GM19328 (cell line): Measurements from ENCODE around the gene LRIG2.
"Not testable (repeated sequence)": the region's sequence is repeated elsewhere in the genome, so short reads cannot be mapped to it uniquely, and the experiment has no call there.

Experiments used
- ATAC-seq: cut with Tn5 transposase; IDR thresholded peaks from one replicate; pipeline ENCODE4 v1.9.1; 2021; ENCODE audit warnings: mild to moderate bottlenecking, moderate library complexity; ENCODE audit not compliant: unreplicated experiment

The LRIG2 gene, protein sequence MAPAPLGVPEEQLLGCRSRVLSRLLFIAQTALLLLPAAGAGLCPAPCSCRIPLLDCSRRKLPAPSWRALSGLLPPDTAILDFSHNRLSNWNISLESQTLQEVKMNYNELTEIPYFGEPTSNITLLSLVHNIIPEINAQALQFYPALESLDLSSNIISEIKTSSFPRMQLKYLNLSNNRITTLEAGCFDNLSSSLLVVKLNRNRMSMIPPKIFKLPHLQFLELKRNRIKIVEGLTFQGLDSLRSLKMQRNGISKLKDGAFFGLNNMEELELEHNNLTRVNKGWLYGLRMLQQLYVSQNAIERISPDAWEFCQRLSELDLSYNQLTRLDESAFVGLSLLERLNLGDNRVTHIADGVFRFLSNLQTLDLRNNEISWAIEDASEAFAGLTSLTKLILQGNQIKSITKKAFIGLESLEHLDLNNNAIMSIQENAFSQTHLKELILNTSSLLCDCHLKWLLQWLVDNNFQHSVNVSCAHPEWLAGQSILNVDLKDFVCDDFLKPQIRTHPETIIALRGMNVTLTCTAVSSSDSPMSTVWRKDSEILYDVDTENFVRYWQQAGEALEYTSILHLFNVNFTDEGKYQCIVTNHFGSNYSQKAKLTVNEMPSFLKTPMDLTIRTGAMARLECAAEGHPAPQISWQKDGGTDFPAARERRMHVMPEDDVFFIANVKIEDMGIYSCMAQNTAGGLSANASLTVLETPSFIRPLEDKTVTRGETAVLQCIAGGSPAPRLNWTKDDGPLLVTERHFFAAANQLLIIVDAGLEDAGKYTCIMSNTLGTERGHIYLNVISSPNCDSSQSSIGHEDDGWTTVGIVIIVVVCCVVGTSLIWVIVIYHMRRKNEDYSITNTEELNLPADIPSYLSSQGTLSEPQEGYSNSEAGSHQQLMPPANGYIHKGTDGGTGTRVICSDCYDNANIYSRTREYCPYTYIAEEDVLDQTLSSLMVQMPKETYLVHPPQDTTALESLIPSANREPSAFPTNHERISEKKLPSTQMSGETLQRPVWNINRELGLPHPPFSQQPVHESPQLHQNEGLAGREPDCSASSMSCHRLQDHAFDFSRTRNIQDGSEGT

DNA sequence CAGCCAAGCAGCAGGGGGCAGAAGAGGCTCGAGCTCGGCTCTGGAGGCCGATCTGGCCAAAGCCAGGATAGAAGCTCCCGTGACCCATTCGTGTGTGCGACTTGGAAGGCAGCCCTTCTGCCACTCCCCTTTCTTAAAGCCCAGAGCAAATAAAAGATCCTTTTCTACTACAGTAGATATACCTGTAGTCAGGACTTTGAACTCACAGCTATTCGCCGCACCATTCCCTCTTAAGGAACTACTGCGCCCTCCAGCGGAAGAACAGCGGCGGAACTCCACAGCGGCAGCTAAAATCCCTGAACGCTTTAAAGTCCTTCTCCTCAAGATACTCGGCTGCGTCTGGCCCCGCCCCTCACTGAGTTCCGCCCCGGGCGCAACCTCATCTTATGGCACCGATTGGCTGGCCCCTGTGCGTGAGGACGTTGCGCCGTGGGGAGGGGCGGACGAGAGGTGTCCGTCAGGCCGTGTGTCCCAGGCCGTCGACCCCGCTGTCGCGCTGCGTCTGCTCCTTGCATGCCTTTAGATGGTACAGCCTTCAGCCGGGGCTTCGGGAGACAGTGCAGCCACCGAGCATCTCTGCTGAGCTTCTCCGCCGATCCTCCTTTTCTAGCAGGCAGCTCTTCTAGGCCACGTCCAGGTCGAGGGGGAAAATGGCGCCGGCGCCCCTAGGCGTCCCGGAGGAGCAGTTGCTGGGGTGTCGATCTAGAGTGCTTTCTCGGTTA is at the start of gene LRIG2:
LRIG2 (plus strand) TSS at position 442 of the 722 bp plus-strand sequence; CDS start at position 651, 209 bp downstream.
- peak; percentile 96 for ATAC-seq

DNA sequence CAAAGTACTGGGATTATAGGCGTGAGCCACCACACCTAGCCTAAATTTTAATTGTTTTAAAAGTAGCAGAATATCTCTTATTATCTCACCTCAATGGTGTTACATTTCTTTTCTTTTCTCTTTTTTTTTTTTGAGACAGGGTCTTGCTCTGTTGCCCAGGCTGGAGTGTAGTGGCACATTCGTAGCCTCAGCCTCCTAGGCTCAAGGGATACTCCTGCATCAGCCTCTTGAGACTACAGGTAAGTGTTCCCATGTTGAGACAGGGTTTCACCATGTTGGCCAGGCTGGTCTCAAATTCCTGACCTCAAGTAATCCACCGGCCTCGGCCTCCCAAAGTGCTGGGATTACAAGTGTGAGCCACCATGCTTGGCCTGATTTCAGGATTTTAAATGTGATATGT is 49.7 kb upstream of the LRIG2 start:
- not testable (repeated sequence) for ATAC-seq

DNA sequence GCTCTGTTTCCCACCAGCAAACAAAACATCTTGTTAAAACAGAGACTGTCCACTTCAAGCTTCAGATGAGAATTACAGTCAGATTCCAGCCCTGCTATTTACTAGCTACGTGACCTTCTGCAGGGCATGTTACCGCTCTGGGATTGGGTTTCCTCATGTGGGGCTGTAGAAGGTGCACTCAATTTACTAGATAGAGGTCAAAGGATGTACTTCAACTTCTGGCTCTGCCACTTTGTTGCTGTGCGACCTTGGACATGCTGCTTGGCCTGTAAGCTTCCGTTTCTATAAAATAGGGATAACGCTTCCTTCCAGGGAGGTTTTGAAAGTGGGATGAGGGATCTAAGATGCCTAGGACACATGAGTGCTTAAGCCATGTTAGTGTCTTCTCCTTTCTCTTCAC is 46.0 kb upstream of the LRIG2 start:
- ATAC-seq: no peak

DNA sequence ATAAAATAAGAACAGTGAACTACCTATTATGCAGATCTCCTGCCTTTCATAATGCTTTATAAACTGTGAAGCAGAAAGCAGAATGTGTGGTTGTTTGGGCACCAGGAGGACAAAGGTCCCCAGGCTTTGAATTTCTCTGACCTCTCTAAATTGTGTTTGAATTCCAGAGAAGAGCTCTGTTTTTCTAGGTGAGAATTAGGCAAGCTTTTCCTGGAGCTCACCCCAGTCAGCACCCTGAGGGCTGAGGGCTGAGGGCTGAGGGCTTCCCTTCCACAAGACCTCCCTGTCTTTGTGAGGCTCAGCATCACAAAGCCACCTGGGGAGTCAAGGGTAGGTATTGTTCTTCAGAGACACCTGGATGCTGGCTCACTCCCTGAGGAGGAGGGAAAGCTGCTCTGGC is 45.5 kb upstream of the LRIG2 start:
- no peak for ATAC-seq

DNA sequence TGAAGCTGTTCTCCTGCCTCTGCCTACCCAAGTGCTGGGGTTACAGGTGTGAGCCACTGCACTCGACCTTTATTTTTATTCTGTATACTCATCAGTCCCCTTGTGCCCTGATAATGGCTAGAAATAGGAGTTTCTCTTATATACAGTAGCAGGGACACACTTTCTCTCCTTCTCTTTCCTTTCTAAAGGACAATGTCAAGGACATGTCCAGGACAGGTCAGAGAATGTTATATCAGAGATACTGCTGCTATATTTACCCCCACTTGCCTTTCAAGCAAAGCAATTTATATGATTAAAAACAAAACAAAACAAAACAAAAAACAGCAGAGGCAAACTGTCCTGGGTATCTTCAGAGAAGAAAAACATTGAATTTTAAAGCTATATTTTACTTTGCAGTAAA is 43.2 kb upstream of the LRIG2 start:
- no peak for ATAC-seq

DNA sequence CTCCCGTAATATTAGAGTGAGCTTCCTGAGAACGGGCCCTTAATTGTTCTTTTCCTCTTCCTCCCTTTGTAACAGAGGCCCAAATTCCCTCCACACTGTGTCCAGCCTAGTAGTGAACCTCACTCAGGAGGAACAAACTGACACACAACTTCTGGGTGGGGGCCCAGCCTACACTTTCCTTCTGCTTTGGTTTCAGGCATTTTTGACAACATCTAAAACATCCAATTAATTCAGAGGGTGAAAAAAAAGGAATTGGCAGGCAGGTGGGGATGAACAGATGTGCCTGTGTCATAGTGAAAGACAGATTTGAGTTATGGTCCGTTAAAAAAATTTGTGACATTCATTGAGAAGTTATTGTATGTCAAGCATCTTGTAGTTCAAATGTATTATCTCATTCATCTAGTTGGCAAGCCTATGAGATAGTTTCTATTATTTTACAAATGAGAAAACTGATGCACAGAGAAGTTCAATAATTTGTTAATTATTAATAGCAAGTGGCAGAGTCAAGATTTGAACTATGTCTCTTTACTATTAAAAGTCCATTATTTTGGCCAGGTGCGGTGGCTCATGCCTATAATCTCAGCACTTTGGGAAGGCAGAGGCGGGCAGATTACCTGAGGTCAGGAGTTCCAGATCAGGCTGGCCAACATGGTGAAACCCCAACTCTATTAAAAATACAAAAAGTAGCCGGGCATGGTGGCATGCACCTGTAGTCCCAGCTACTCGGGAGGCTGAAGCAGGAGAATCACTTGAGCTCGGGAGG is 41.6 kb upstream of the LRIG2 start:
- no peak for ATAC-seq

DNA sequence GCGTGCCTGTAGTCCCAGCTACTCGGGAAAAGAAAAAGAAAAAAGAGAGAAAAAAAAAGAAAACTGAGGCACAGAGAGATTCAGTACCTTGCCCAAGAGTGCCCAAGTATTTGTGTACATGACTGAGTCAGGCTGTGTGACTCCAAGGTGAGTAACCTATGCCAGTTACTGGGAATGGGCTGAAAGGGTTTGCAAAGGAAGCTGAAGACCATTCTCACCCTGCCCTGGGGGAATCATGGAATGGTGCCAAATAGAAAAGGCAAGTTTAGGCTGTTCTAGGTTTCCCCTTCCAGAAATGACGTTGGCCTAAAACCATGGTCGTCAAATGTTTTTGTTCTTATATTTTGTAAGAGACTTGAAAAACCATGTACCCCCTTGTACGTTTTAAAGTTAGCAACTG is 37.9 kb upstream of the LRIG2 start:
- no peak for ATAC-seq

DNA sequence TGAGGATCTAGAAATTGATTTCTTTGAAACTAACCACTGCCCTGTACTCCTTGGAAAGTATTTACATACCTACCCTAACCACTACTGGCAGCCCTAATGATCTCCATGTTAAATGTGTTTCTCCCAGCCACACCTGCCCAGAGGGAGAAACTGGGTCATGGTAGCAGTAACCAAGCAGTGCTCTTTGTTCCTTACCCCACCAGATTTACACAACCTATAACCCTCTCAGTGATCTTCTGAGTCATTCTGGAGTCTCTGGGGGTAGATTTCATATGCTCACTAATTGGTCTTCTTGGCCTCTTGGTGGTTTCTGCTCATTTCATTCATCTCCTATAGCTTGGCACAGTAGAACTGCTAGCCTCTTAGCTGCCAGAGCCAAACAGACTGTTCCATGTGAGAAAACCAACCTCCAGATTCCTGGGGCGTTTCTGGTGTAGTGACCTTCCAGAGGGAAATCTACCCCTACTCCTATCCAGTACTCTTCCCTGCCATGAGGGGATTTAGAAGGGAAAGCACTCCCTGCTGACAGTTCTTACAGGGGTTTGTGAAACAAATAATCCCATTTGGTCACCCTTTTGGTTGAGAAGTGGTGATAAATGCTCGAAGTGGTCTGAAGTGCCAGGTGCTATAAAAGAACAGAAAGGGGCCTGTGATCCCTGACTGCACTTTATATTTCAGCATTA is 36.2 kb upstream of the LRIG2 start:
- no peak for ATAC-seq

DNA sequence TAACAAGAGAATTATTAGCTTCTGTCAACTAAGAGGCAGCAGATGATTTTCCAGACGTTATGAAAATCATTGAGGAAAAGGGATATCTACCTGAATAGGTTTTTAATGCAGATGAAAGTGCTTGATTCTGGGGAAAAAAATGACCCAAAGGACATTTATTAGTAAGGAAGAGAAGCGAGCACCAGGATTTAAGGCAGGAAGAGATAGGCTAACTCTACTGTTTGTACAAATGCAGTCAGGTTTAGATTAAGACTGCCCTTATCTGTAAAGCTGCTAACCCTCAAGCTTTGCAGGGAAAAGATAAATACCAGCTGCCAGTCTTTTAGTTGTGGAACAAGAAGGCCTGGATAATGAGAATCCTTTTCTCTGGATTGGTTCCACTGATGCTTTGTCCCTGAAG is 33.0 kb upstream of the LRIG2 start:
- no peak for ATAC-seq

DNA sequence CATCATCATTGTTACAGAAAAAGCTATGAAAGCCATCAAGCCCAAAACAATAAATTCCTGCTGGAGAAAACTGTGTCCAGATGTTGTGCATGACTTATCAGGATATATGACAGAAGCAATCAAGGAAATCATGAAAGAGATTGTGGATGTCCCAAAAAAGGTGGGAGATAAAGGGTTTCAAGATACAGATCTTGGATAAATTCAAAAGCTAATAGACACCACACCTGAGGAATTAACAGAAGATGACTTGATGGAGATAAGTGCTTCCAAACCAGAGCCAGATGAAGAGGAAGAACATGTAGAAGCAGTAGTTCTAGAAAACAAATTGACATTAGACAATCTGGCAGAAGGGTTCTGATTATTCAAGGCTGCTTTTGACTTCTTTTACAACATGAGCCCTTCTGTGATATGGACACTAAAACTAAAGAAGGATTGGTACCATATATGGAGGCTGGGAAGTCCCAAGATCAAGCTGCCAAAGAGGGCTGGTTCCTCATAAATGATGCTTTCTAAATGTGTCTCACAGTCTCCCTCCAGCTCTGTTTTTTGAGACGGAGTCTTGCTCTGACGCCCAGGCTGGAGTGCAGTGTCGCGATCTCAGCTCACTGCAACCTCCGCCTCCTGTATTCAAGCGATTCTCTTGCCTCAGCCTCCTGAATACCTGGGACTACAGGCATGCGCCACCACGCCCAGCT is 32.1 kb upstream of the LRIG2 start:
- no peak for ATAC-seq

DNA sequence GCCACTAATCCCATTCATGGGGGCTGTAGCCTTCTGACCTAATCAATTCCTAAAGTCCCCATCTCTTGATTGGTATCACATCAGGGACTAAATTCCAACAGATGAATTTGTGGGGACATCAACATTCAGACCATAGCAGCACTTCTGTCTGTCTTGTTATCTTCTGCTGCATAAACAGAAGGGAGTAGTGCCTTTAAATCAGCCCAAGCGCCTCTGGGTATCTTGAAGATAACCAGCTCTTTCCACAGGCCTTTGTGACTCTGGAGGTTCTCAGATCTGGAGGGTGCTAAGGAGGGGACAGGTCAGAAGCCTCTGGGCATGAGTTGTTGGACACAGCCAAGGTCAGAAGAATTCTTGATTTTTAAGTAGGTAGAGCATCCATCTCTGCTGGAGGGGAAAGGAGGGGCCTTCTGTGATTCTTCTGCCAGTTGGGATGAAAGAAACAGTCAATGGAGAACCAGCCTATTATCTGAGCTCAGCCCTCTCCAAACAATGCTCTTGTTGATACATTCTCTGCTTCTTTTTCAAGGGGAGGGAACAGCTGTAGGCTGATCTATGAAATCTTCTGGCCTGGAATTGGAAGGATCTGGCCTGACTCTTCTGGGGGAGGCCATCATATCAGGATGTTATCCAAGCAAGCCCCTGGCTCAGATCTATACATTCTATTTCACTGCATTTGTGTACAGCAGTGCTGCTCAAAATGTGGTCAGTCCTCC is 31.3 kb upstream of the LRIG2 start:
- no peak for ATAC-seq

DNA sequence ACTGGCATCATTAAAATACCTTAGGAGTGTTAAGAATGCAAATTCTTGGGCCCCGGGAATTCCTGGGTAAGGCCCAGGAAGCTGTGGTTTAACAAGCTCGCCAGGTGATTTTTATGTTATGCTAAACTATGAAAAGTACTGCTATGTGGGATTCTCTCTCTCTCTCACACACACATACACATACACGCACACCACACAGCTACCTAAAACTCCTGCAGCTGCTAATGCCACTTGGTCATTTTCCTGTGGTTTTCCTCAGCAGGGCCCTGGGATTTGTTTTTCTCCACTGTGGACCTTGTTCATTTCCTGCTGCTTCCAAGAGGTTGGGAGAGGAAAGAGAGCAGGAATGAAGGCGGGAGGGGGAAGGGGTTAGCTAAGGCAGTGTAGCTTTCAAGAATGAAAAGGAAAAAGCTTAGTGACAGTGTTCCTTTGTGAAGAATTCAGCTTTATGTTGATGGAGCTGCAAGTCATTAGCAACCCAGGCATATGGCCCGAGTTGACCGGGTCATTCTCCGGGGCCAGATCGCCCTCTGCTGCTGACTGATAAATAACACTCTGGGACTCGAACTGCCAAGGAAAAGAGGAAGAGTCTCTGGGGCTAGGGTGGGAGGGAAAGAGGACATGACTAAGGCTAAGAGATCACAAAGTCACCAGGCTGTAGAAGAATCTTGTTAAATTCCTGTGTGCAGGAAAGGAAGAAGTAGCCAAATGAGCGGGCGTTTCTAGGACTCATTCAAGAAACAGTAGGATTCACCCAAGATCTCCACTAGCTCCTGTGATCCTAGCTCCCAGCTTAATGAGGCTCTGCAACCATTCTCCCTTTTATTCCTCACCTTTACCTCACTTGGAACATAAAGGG is 30.5 kb upstream of the LRIG2 start:
- ATAC-seq: no peak

DNA sequence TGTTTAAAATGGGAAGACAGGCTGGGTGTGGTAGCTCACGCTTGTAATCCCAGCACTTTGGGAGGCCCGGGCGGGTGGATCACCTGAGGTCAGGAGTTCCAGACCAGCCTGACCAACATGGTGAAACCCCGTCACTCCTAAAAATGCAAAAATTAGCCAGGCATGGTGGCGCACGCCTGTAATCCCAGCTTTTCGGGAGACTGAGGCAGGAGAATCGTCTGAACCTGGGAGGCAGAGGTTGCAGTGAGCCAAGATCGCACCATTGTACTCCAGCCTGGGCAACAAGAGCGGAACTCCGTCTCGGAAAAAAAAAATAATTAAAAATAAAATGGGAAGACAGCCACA is 29.9 kb upstream of the LRIG2 start:
- not testable (repeated sequence) for ATAC-seq

DNA sequence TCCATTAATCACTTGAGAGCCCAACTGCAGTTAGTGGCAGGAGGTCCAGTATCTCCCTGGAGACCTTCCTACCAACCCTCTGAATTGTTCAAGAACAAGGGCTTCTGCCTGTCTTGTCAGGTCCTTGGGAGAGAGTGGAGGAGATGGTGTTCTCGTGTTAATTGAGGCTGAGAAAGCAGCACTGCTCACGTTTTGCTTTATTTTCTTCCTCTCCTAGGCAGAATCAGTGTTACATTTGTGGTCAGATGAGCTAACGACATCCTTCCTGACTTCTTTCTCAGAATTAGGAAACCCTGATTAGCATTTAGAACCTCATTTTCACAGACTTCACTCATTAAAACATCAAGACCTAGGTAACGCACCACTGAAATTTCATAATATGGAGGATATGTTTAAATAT is 26.4 kb upstream of the LRIG2 start:
- no peak for ATAC-seq

DNA sequence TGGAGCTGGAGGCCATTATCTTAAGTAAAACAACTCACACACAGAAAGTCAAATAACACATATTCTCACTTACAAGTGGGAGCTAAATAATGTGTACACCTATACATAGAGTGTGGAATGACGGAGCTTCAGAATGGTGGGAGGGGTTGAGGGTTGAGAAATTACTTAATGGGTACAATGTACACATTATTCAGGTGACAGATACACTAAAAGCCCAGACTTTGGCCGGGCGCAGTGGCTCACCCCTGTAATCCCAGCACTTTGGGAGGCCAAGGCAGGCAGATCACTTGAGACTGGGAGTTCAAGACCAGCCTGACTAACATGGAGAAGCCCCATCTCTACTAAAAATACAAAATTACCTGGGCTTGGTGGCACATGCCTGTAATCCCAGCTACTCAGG is 24.9 kb upstream of the LRIG2 start:
- ATAC-seq: no peak

DNA sequence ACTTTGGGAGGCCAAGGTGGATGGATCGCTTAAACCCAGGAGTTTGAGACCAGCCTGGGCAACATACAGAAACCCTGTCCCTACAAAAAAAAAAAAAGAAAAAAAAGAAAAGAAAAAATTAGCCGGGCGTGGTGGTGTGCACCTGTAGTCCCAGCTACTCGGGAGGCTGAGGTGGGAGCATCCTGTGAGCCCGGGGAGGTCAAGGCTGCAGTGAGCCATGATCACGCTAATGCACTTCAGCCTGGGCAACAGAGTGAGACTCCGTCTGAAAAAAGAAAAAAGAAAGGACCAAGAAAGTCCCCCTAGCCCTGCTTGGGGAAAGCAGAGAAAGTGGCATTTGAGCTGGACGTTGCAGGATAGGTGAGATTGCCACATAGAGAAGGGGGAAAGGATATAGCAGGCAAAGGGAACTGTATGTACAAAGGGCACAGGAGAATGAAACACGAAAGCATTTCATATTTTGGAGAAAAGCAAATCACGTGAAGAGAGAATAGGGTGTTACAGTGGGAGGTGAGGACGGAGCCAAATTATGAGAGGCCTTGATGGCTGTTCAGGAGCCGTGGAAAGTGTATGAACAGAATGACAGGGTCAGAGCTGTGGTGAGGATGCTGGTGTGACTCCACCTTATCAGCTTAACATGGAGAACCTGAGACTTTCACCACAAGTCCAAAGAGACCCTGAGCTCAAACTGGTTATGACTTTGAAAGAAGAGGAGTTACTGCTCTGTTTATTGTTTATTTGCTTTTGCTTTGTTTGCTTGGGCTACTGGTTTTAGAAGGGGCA is 19.5 kb upstream of the LRIG2 start:
- no peak for ATAC-seq

DNA sequence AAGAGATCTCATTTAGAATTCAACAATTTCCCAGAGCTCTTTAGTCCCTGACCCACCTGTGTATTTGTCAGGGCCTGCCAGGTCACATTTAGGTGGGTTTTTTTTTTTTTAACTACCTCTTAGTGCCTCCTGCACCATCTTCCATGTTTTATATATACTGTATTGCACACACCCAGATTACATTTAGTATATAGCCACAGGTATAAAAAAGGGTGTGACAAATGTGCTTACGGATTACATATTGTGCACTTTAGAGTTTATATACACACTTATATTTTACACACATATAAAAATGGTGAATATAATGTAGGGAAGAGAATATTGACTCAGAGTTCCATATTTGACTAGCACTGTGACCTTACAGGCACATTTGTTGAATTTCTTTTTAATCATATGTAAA is 17.4 kb upstream of the LRIG2 start:
- no peak for ATAC-seq
